Measurements from ENCODE around the gene SANBR.

GRCh38 chr2:61044636-61045035, 21.0 kb upstream of the SANBR start:
- TF ChIP-seq TAF1 (IDR thresholded peaks at IDR 0.05; ENCODE audit: low read depth, low read length) (no peak), POLR2A (IDR thresholded peaks at IDR 0.05; ENCODE audit: low read depth, low read length) (no peak), POLR2AphosphoS5 (IDR thresholded peaks at IDR 0.05; ENCODE audit: low read depth, low read length) (no peak), SPI1 (IDR thresholded peaks at IDR 0.05; ENCODE audit: low read depth, low read length) (peak; percentile 49; the same call in 1 of the 2 replicates)

Measured in GM12891 (cell line).